Right lobe of liver (tissue), 4 donors: ENCODE results near the gene PRSS2.

Experiments
- CTCF ChIP-seq, 4 donors: fragments of 200-600 bp in 3 of 4; fragments of 450-650 bp in 1 of 4; IDR thresholded peaks; one replicate each; pipeline versions ENCODE4 v1.5.1 to v1.8.0; 2016 to 2022; ENCODE audit warnings: antibody characterized with exemption in 4 of 4, mild to moderate bottlenecking in 2 of 4
- POLR2A ChIP-seq: fragments of 450-650 bp; IDR thresholded peaks from one replicate; pipeline ENCODE4 v1.6.1; 2017; ENCODE audit warnings: antibody characterized with exemption, mild to moderate bottlenecking
- donor health status: DM: no; HTN: no; CAD: no.
- donor health status: DM: no; HTN: no; CAD: no.
- donor health status: DM: no; HTN: yes; CAD: no.

DNA sequence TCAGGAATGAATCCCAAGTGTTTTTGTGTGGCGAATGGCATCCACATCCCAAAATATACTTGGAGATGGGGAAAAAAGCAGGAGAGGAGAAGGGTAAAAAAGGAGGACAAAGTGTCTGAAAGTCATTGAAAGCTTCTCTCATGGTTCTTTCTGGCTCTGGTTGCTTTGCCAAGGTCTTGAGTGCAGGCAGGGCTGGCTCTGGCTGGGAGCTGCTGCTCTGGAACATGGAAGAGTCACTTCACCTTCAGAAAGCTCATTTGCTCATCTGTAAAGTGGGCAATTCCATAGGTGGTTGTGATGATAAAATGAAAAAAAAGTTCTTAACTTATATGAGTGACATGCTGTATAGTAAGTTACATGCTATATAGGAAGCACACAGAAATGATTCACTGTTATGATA, 2.9 kb upstream of the PRSS2 start:
- TF ChIP-seq CTCF (IDR thresholded peaks at IDR 0.05) (no peak), POLR2A (no peak)
